ENCODE data around the gene TMEM232. TPM values are rescaled to one million over a fixed set of nuclear protein-coding genes. Genes with fewer than 3 reads are reported as not detected.

TMEM232 gene
- total RNA-seq, 1 experiment from 2014 or later, result 0.21 TPM

GRCh38 chr5:110398951-110399350, 327.5 kb downstream of the TMEM232 start:
- TF ChIP-seq TCF7L2 (IDR thresholded peaks at IDR 0.05; ENCODE audit: low read depth, low read length) (no peak), POLR2AphosphoS5 (IDR thresholded peaks at IDR 0.05; ENCODE audit: low read depth, low read length) (no peak)
- no peak overlapping the region for H3K27ac ChIP-seq (ENCODE audit: low read length)
- POLR2A ChIA-PET, result no interaction called here
- DNase-seq (ENCODE audit: low read depth, low spot score) (no peak), ATAC-seq (no peak)
- no peaks in the 10 kb centered on the region for H3K36me3 ChIP-seq (ENCODE audit: control insufficient read depth, insufficient read depth, low read length)
- H3K9me3 ChIP-seq (ENCODE audit: control insufficient read depth, insufficient read depth, low read depth, low read length), result no peaks in the 10 kb centered on the region
- no peaks in the 10 kb centered on the region for H3K27me3 ChIP-seq (ENCODE audit: control insufficient read depth, insufficient read depth, low read length)
- BruUV-seq (replicated peaks), result no TSS peak
- intact Hi-C loops (cut with micrococcal nuclease; ENCODE audit: unreplicated experiment) (no loop called here), in situ Hi-C loops (cut with HindIII; ENCODE audit: low pct_unique_long_range_greater_than_20kb, low sequenced_read_pairs) (no loop called here)
- CTCF ChIA-PET, result no interaction called here
- no peaks in the 10 kb centered on the region for H3K4me1 ChIP-seq (ENCODE audit: control insufficient read depth, insufficient read depth, low read length)
- no peak overlapping the region for H3K4me3 ChIP-seq (ENCODE audit: low read depth in 2 of 2, low read length in 2 of 2)

- in situ Hi-C loops (cut with HindIII; ENCODE audit: low pct_unique_long_range_greater_than_20kb, low sequenced_read_pairs), result no loop called here
- H3K27me3 ChIP-seq (ENCODE audit: control insufficient read depth, insufficient read depth, low read length), result no peaks in the 10 kb centered on the region
- ATAC-seq, result no peak
These were observed 329.2 kb downstream of the TMEM232 start for GRCh38 chr5:110397281-110397680.

GRCh38 chr5:110386782-110387181, 339.7 kb downstream of the TMEM232 start:
- intact Hi-C loops (cut with micrococcal nuclease; ENCODE audit: unreplicated experiment) (no loop called here), in situ Hi-C loops (cut with HindIII; ENCODE audit: low pct_unique_long_range_greater_than_20kb, low sequenced_read_pairs) (no loop called here)
- BruUV-seq (replicated peaks), result no TSS peak
- Histone ChIP-seq H3K4me3 (ENCODE audit: low read depth in 2 of 2, low read length in 2 of 2) (no peak overlapping the region), H3K4me1 (ENCODE audit: control insufficient read depth, insufficient read depth, low read length) (no peaks in the 10 kb centered on the region), H3K9me3 (ENCODE audit: control insufficient read depth, insufficient read depth, low read depth, low read length) (no peaks in the 10 kb centered on the region), H3K27me3 (ENCODE audit: control insufficient read depth, insufficient read depth, low read length) (no peaks in the 10 kb centered on the region), H3K36me3 (ENCODE audit: control insufficient read depth, insufficient read depth, low read length) (no peaks in the 10 kb centered on the region), H3K27ac (ENCODE audit: low read length) (no peak overlapping the region)
- ATAC-seq, result no peak
- no peak for DNase-seq (ENCODE audit: low read depth, low spot score)
- no peak for TF ChIP-seq REST (IDR thresholded peaks at IDR 0.05; ENCODE audit: insufficient read depth in 1 of 2, low read depth in 2 of 2, low read length in 1 of 2)
- no peak for TF ChIP-seq POLR2AphosphoS5 (IDR thresholded peaks at IDR 0.05; ENCODE audit: low read depth, low read length)
- TF ChIP-seq TCF7L2 (IDR thresholded peaks at IDR 0.05; ENCODE audit: low read depth, low read length), result no peak
- no peak for TF ChIP-seq SIN3A (IDR thresholded peaks at IDR 0.05; ENCODE audit: borderline replicate concordance, insufficient read depth, low read depth, low read length)
- no peak for TF ChIP-seq CTCF (IDR thresholded peaks at IDR 0.05)
- ChIA-PET POLR2A (no interaction called here), CTCF (no interaction called here)

More at GRCh38 chr5:110397281-110397680, 329.2 kb downstream of the TMEM232 start:
- CTCF ChIA-PET, result no interaction called here
- POLR2A ChIA-PET, result no interaction called here
- no peak for TF ChIP-seq SIN3A (IDR thresholded peaks at IDR 0.05; ENCODE audit: borderline replicate concordance, insufficient read depth, low read depth, low read length)
- no peak overlapping the region for H3K27ac ChIP-seq (ENCODE audit: low read length)
- H3K36me3 ChIP-seq (ENCODE audit: control insufficient read depth, insufficient read depth, low read length), result no peaks in the 10 kb centered on the region
- H3K9me3 ChIP-seq (ENCODE audit: control insufficient read depth, insufficient read depth, low read depth, low read length), result no peaks in the 10 kb centered on the region
- BruUV-seq (replicated peaks), result no TSS peak
- H3K4me3 ChIP-seq (ENCODE audit: low read depth in 2 of 2, low read length in 2 of 2), result no peak overlapping the region
- DNase-seq (ENCODE audit: low read depth, low spot score), result no peak
- no peaks in the 10 kb centered on the region for H3K4me1 ChIP-seq (ENCODE audit: control insufficient read depth, insufficient read depth, low read length)
- intact Hi-C loops (cut with micrococcal nuclease; ENCODE audit: unreplicated experiment), result no loop called here

Measured in Panc1 (cell line).